Nephron (organoid): Measurements from ENCODE around the gene HACD2.
"Not testable (repeated sequence)": the region's sequence is repeated elsewhere in the genome, so short reads cannot be mapped to it uniquely, and the experiment has no call there.

Experiments used
- H3K27ac Mint-ChIP-seq, 3 experiments: 2 replicates each; pipeline ENCODE4 v1.8.0; 2020; ENCODE audit warnings: mixed read lengths in 3 of 3, mild to moderate bottlenecking in 2 of 3, moderate library complexity in 1 of 3
- H3K27me3 Mint-ChIP-seq: 2 replicates; pipeline ENCODE4 v1.8.0; 2021; ENCODE audit warnings: low read depth, mild to moderate bottlenecking, moderate library complexity, mixed read lengths
- H3K36me3 Mint-ChIP-seq: 2 replicates; pipeline ENCODE4 v1.8.0; 2020; ENCODE audit warnings: low read depth, mixed read lengths
- H3K4me1 Mint-ChIP-seq: 2 replicates; pipeline ENCODE4 v1.8.0; 2020; ENCODE audit warnings: mixed read lengths
- H3K4me3 Mint-ChIP-seq, 3 experiments: 2 replicates each; pipeline ENCODE4 v1.8.0; 2020; ENCODE audit warnings: mild to moderate bottlenecking in 3 of 3, mixed read lengths in 3 of 3, moderate library complexity in 2 of 3
- H3K9me3 Mint-ChIP-seq: 2 replicates; pipeline ENCODE4 v1.8.0; 2020; ENCODE audit warnings: mixed read lengths
- CTCF ChIP-seq, 3 experiments: fragments of 200-600 bp; sonication (generic); IDR thresholded peaks; one replicate each; pipeline ENCODE4 v1.5.0; 2021; ENCODE audit warnings: antibody characterized with exemption in 3 of 3; ENCODE audit not compliant: unreplicated experiment in 3 of 3

The HACD2 gene

GRCh38 chr3:123488645-123489347 lies 96.1 kb downstream of the HACD2 start:
- H3K4me3 Mint-ChIP-seq = no peak overlapping the region
- peaks cover 4% of the 10 kb centered on the region for H3K36me3 Mint-ChIP-seq
- H3K27ac Mint-ChIP-seq = no peak overlapping the region
- no peaks in the 10 kb centered on the region for H3K4me1 Mint-ChIP-seq
- no peak for TF ChIP-seq CTCF (IDR thresholded peaks at IDR 0.05; ENCODE audit: unreplicated experiment in 3 of 3)
- peaks cover 6% of the 10 kb centered on the region for H3K27me3 Mint-ChIP-seq
- no peaks in the 10 kb centered on the region for H3K9me3 Mint-ChIP-seq

- not testable (repeated sequence) for H3K4me1 Mint-ChIP-seq, H3K9me3 Mint-ChIP-seq, H3K27me3 Mint-ChIP-seq, H3K36me3 Mint-ChIP-seq, H3K27ac Mint-ChIP-seq, H3K4me3 Mint-ChIP-seq
Measured at GRCh38 chr3:123487063-123487462, 97.8 kb downstream of the HACD2 start.

- H3K36me3 Mint-ChIP-seq = peaks cover 3% of the 10 kb centered on the region
- H3K27me3 Mint-ChIP-seq = peaks cover 6% of the 10 kb centered on the region
- H3K4me1 Mint-ChIP-seq = no peaks in the 10 kb centered on the region
- no peak overlapping the region for H3K4me3 Mint-ChIP-seq
- H3K9me3 Mint-ChIP-seq = no peaks in the 10 kb centered on the region
- H3K27ac Mint-ChIP-seq = no peak overlapping the region
- TF ChIP-seq CTCF (IDR thresholded peaks at IDR 0.05; ENCODE audit: unreplicated experiment in 3 of 3) = no peak
Measured at GRCh38 chr3:123486460-123486859, 98.4 kb downstream of the HACD2 start.

- Mint-ChIP-seq H3K27ac (no peak overlapping the region), H3K4me3 (no peak overlapping the region), H3K27me3 (peaks cover 6% of the 10 kb centered on the region), H3K4me1 (no peaks in the 10 kb centered on the region), H3K36me3 (no peaks in the 10 kb centered on the region), H3K9me3 (no peaks in the 10 kb centered on the region)
- TF ChIP-seq CTCF (IDR thresholded peaks at IDR 0.05; ENCODE audit: unreplicated experiment in 3 of 3) = no peak
Measured at GRCh38 chr3:123485551-123485950, 99.3 kb downstream of the HACD2 start.

- Mint-ChIP-seq H3K36me3 (no peaks in the 10 kb centered on the region), H3K9me3 (no peaks in the 10 kb centered on the region), H3K27me3 (peaks cover 16% of the 10 kb centered on the region), H3K27ac (no peak overlapping the region), H3K4me1 (no peaks in the 10 kb centered on the region), H3K4me3 (no peak overlapping the region)
- TF ChIP-seq CTCF (IDR thresholded peaks at IDR 0.05; ENCODE audit: unreplicated experiment in 3 of 3) = no peak
Measured at GRCh38 chr3:123483146-123483545, 101.7 kb downstream of the HACD2 start.

GRCh38 chr3:123481722-123482457 lies 103.0 kb downstream of the HACD2 start:
- Mint-ChIP-seq H3K36me3 (no peaks in the 10 kb centered on the region), H3K27ac (no peak overlapping the region), H3K4me3 (no peak overlapping the region), H3K9me3 (no peaks in the 10 kb centered on the region), H3K27me3 (peaks cover 24% of the 10 kb centered on the region), H3K4me1 (no peaks in the 10 kb centered on the region)
- TF ChIP-seq CTCF (IDR thresholded peaks at IDR 0.05; ENCODE audit: unreplicated experiment in 3 of 3) = no peak
